Measurements from ENCODE around the gene GAL3ST2.

Gene GAL3ST2

DNA sequence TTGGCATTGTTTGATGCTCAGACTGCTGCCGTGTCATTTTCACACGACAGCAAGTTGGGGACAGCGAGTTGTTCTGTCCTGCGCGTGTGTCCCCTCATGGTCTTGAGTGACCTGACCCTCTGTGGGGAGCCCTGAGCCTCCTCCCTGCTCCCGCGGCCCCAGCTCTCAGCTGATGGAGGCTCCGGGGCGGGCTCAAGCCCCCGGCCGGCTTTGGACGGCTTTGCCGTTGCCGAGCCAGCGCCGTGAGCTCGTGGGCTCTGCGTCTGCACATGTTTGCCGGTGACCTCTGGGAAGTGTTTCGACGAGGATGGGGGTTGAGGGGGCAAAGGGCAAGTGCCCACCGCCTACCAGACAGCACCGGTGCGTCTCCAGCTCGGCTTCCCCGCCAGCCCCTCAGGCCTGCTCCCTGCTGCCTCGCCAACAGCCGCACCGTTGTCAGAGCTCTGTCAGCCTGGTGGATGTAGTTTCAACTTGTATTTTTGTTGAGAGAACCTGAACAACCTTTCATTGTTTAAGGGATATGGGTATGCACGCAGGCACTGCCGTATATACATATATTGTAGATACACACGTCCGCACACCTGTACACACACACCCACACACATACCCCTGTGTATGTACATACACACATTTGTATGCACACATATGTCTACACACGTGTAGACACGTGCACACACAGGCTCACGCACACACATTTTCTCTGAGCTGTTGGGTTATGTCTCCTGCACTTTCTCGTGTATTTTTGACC, 68.4 kb downstream of the GAL3ST2 start:
- DNase-seq (ENCODE audit: low read depth in 2 of 2): no peak

DNA sequence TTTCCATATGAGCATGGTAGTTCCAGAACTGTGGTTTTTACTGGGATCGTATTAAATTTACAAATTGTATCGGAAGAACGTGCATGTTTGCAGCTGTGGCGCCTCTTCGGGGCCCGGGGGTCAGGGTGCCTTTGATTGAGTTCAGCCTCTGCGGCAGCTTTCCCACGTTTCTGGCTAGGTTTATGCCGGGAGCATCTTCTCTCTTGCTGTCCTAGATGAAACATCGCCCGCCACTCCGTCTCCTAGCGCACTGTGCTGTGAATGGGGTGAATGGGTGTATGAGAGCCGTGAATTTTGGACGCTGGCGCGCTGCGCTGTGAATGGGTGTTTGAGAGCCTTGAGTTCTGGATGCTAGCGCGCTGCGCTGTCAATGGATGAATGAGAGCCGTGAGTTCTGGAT, 69.8 kb downstream of the GAL3ST2 start:
- no peak for DNase-seq (ENCODE audit: low read depth in 2 of 2)

GRCh38 chr2:241848761-241849615, 72.4 kb downstream of the GAL3ST2 start:
- DNase-seq (ENCODE audit: low read depth in 2 of 2): no peak

- DNase-seq (ENCODE audit: low read depth in 2 of 2): no peak
These were observed 73.3 kb downstream of the GAL3ST2 start for GRCh38 chr2:241849616-241850543.

DNA sequence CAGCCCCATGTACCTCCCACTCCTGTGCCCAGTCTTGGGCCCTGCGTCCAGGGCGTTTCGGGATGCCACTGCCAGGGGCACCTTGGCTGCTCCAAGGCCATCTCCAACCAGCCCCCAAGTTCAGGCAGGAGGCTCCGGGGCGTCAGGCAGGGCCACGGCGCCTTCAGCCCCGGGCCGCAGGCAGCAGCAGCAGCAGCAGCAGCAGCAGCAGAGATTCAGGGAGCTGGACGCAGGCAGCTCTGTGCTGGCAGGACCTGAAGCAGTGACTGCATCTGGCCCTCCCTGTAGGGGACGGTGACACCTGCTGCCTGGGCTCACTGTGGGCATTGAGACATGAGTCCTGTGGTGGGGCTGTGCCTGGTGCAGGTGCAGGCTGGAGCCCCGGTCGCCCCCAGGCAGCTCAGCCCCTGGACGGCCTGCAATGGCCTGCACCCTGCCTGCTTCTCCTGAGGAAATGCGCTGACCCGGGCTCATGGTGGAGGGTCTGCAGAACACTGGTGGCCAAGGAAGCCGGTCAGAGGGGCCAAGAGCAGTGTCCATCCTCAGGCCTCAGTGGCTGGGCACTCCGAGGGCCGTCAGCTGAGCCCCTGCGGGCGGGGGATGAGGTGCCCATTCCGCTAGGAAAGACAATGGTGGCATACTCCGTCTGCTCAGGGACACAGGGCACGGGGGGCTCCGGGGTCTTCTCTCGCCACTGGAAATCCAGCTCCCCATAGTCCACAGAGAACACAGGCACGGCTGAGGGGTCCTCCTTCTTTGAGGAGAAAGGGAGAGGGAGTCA, 74.1 kb downstream of the GAL3ST2 start:
- DNase-seq (ENCODE audit: low read depth in 2 of 2): no peak

DNA sequence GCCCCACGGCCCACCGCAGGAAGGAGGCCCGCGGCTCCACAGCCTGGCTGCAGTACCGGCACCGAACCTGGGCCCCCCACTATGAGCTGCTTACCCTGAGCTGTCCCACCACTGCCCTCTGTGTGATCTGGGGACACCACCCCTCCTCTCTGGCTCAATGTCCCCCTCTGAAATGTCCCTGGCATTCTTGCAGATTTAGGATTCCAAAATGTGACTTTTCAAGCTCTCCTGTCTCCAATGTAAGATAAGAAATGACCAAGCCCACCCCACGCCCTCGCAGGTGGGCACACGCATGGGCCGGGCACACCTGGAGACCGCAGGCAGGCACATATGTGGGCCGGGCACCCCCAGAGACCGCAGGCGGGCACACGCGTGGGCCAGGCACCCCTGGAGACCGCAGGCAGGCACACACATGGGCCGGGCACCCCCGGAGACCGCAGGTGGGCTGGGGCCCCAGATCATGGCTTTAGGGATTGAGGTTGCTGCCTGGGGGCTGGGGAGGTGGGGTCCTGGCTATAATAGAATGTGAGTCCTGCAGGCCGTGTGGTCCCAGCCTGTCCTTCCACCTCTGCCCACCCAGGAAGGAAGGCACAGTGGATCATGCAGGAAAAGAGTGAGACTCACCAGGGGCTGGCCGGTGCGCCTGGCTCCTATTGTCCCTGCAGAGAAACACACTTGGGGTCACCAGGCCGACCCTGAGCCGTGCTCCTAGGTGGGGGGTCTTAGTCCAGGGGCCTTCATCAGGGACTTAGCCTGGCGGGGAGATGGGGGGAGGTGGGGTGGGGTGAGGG, 74.9 kb downstream of the GAL3ST2 start:
- no peak for DNase-seq (ENCODE audit: low read depth in 2 of 2)

- no peak for DNase-seq (ENCODE audit: low read depth in 2 of 2)
These were observed 75.7 kb downstream of the GAL3ST2 start for GRCh38 chr2:241852116-241852980.

DNA sequence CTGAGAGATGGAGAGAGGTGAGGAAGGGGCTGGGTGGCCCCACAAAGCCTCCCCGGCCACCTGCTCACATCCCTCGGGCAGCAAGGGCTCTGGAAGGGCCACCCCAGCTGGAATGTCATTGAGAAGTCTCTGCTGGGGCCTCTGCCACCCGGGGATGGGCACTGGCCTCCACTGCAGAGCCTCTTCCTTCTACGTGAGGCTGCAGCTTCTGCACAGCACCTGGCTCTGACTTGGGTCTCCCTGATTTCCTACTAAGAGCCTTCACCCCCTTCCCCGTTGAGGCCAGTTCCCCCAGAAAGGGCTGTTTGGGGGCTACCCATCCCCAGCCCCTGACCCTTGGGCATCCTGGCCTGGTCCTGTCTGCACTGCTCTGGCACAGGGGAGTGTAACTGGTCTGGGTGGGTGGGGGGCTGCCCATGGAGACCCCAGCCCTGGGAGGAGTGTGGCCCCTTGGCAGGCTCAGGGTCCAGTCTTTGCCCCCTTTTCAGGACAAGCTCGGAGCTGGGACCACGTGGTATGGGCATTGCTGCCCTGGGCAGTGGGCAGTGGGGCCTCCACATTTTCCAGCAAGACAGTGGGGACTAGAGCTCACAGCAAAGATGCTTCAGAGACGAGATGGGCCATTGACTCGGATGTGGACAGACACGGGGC, 76.5 kb downstream of the GAL3ST2 start:
- DNase-seq (ENCODE audit: low read depth in 2 of 2): no peak

Data from stimulated activated CD4-positive, alpha-beta T cell treated with anti-CD3 and anti-CD28 coated beads, Interleukin-1b, Interleukin-23, amount 100 ng/mL, for 1 hour (primary cell).